ENCODE results near the gene HTR5A. TPM values are rescaled to one million over a fixed set of nuclear protein-coding genes. Genes with fewer than 3 reads are reported as not detected.

HTR5A gene
- total and polyA plus RNA-seq, 2 experiments from 2014 or later, result not detected

- H3K4me1 Mint-ChIP-seq, result no peaks in the 10 kb centered on the region
- no peaks in the 10 kb centered on the region for H3K27me3 ChIP-seq (ENCODE audit: insufficient read depth)
Observed at GRCh38 chr7:155132431-155132830, 62.3 kb downstream of the HTR5A start.

GRCh38 chr7:155136619-155137243, 66.6 kb downstream of the HTR5A start:
- no peak overlapping the region for H2AFZ ChIP-seq
- H3K79me2 ChIP-seq (replicated peaks; ENCODE audit: insufficient read depth), result no peaks in the 10 kb centered on the region
- H3K4me1 ChIP-seq (ENCODE audit: insufficient read depth), result no peaks in the 10 kb centered on the region
- no peaks in the 10 kb centered on the region for H3K4me1 Mint-ChIP-seq
- H3K36me3 ChIP-seq (ENCODE audit: insufficient read depth), result no peaks in the 10 kb centered on the region
- no peak for DNase-seq (ENCODE audit: low spot score)
- no peak overlapping the region for H3K4me3 ChIP-seq
- no peak overlapping the region for H3K4me2 ChIP-seq
- H3F3A ChIP-seq (replicated peaks; ENCODE audit: low read depth), result no peaks in the 10 kb centered on the region
- no peak for ATAC-seq
- peaks cover 2% of the 10 kb centered on the region for H3K27me3 Mint-ChIP-seq (ENCODE audit: insufficient read depth, low read depth, poor library complexity)
- H3K9me2 ChIP-seq (ENCODE audit: insufficient read depth), result no peaks in the 10 kb centered on the region
- H3K27ac ChIP-seq (ENCODE audit: low read depth), result no peak overlapping the region
- H3K27ac Mint-ChIP-seq, result no peak overlapping the region
- no peaks in the 10 kb centered on the region for H3K27me3 ChIP-seq (ENCODE audit: insufficient read depth)
- no peaks in the 10 kb centered on the region; the same call in 2 of the 3 replicates for H3K9me3 Mint-ChIP-seq
- no peaks in the 10 kb centered on the region for H3K36me3 Mint-ChIP-seq (ENCODE audit: low read depth)
- H3K4me3 Mint-ChIP-seq, result no peak overlapping the region
- no peaks in the 10 kb centered on the region for H4K20me1 ChIP-seq (replicated peaks; ENCODE audit: insufficient read depth)
- TF ChIP-seq POLR2AphosphoS5 (IDR thresholded peaks at IDR 0.05; ENCODE audit: low read depth) (no peak), ZNF331 (CRISPR knock-in tag; IDR thresholded peaks at IDR 0.05; ENCODE audit: low read depth) (no peak), ZNF114 (CRISPR knock-in tag; IDR thresholded peaks at IDR 0.05) (no peak), REST (IDR thresholded peaks at IDR 0.05; ENCODE audit: unreplicated experiment) (no peak), JUNB (IDR thresholded peaks at IDR 0.05; ENCODE audit: unreplicated experiment) (no peak), EZH2 (IDR thresholded peaks at IDR 0.05; ENCODE audit: low read depth, unreplicated experiment) (no peak), CREB1 (CRISPR knock-in tag; IDR thresholded peaks at IDR 0.05; ENCODE audit: low read depth) (no peak), NANOG (IDR thresholded peaks at IDR 0.05; ENCODE audit: borderline replicate concordance) (no peak), STAT1 (IDR thresholded peaks at IDR 0.05; ENCODE audit: unreplicated experiment) (no peak)

More at GRCh38 chr7:155132431-155132830, 62.3 kb downstream of the HTR5A start:
- Histone ChIP-seq H3K4me1 (ENCODE audit: insufficient read depth) (no peaks in the 10 kb centered on the region), H3F3A (replicated peaks; ENCODE audit: low read depth) (no peaks in the 10 kb centered on the region), H3K4me2 (no peak overlapping the region), H3K36me3 (ENCODE audit: insufficient read depth) (no peaks in the 10 kb centered on the region), H2AFZ (no peak overlapping the region), H4K20me1 (replicated peaks; ENCODE audit: insufficient read depth) (no peaks in the 10 kb centered on the region), H3K9me2 (ENCODE audit: insufficient read depth) (no peaks in the 10 kb centered on the region), H3K4me3 (no peak overlapping the region), H3K79me2 (replicated peaks; ENCODE audit: insufficient read depth) (no peaks in the 10 kb centered on the region), H3K27ac (ENCODE audit: low read depth) (no peak overlapping the region)
- no peaks in the 10 kb centered on the region for H3K27me3 Mint-ChIP-seq (ENCODE audit: insufficient read depth, low read depth, poor library complexity)
- ATAC-seq, result no peak
- H3K9me3 Mint-ChIP-seq, result no peaks in the 10 kb centered on the region; the same call in 1 of the 3 replicates
- no peaks in the 10 kb centered on the region; the same call in 2 of the 3 replicates for H3K36me3 Mint-ChIP-seq (ENCODE audit: low read depth)
- H3K4me3 Mint-ChIP-seq, result no peak overlapping the region
- H3K27ac Mint-ChIP-seq, result no peak overlapping the region
- DNase-seq (ENCODE audit: low spot score), result no peak
- no peak for TF ChIP-seq STAT1 (IDR thresholded peaks at IDR 0.05; ENCODE audit: unreplicated experiment)
- TF ChIP-seq EZH2 (IDR thresholded peaks at IDR 0.05; ENCODE audit: low read depth, unreplicated experiment), result no peak
- TF ChIP-seq REST (IDR thresholded peaks at IDR 0.05; ENCODE audit: unreplicated experiment), result no peak
- TF ChIP-seq ETS1 (IDR thresholded peaks at IDR 0.05), result no peak

Measured in GM23338 (cell line).